DND-41 (cell line): ENCODE measurements around the gene MBD2.
A peak's percentile ranks its signal among the peaks of the same experiment; 100 is the strongest.

Experiments used
- ATAC-seq: fragments of 200-7000 bp; cut with Tn5 transposase; 3 replicates; pipeline ENCODE4 v1.9.1; 2021; ENCODE audit warnings: low read depth; ENCODE audit not compliant: insufficient read depth
- DNase-seq: peaks from one replicate; pipeline ENCODE4 v3.0.0-alpha.2; 2020
- H2AFZ ChIP-seq: 2 replicates; pipeline ENCODE4 v1.6.0; 2012; ENCODE audit warnings: low read depth, low read length
- H3K27ac ChIP-seq: 2 replicates; pipeline ENCODE4 v1.5.1; 2012; ENCODE audit warnings: low read length, inconsistent platforms
- H3K27me3 ChIP-seq: fragments of 200-600 bp; sonication (generic); 2 replicates; pipeline ENCODE4 v1.6.0; 2012; ENCODE audit warnings: low read length, mild to moderate bottlenecking, inconsistent platforms; ENCODE audit not compliant: insufficient read depth, poor library complexity
- H3K36me3 ChIP-seq: 2 replicates; pipeline ENCODE4 v1.5.1; 2012; ENCODE audit warnings: low read length, inconsistent platforms; ENCODE audit not compliant: insufficient read depth
- H3K4me1 ChIP-seq: 2 replicates; pipeline ENCODE4 v1.5.1; 2012; ENCODE audit warnings: mild to moderate bottlenecking, low read length; ENCODE audit not compliant: insufficient read depth
- H3K4me2 ChIP-seq: 2 replicates; pipeline ENCODE4 v1.6.0; 2012; ENCODE audit warnings: mild to moderate bottlenecking, moderate library complexity, low read length, inconsistent platforms; ENCODE audit not compliant: insufficient read depth
- H3K4me3 ChIP-seq, 2 experiments: fragments of 200-600 bp in 1 of 2; shearing (Covaris generic) in 1 of 2; 2 replicates each; pipeline ENCODE4 v1.5.1; 2012 to 2016; ENCODE audit warnings: inconsistent platforms in 2 of 2, low read length in 2 of 2, mild to moderate bottlenecking in 2 of 2, low read depth in 1 of 2, moderate library complexity in 1 of 2
- H3K79me2 ChIP-seq: 2 replicates; pipeline ENCODE4 v1.6.0; 2012; ENCODE audit warnings: low read length, inconsistent platforms; ENCODE audit not compliant: insufficient read depth
- H3K9ac ChIP-seq: 2 replicates; pipeline ENCODE4 v1.6.0; 2012; ENCODE audit warnings: low read depth, mild to moderate bottlenecking, inconsistent platforms, low read length, moderate library complexity
- H3K9me3 ChIP-seq: 2 replicates; pipeline ENCODE4 v1.5.1; 2012; ENCODE audit warnings: low read length, moderate library complexity, mild to moderate bottlenecking, inconsistent platforms; ENCODE audit not compliant: insufficient read depth, severe bottlenecking
- H4K20me1 ChIP-seq: 2 replicates; pipeline ENCODE4 v1.6.0; 2012; ENCODE audit warnings: low read length; ENCODE audit not compliant: insufficient read depth
- CTCF ChIP-seq: IDR thresholded peaks from 2 replicates; pipeline ENCODE4 v1.5.1; 2012; ENCODE audit warnings: borderline replicate concordance, low read length, moderate library complexity, mild to moderate bottlenecking; ENCODE audit not compliant: poor library complexity, severe bottlenecking; ENCODE audit errors: extremely low read depth
- EZH2 ChIP-seq: IDR thresholded peaks from 3 replicates; pipeline ENCODE4 v1.6.1; 2012; ENCODE audit warnings: borderline replicate concordance, low read depth, mild to moderate bottlenecking, moderate library complexity, low read length, inconsistent platforms; ENCODE audit not compliant: severe bottlenecking

The MBD2 gene

DNA sequence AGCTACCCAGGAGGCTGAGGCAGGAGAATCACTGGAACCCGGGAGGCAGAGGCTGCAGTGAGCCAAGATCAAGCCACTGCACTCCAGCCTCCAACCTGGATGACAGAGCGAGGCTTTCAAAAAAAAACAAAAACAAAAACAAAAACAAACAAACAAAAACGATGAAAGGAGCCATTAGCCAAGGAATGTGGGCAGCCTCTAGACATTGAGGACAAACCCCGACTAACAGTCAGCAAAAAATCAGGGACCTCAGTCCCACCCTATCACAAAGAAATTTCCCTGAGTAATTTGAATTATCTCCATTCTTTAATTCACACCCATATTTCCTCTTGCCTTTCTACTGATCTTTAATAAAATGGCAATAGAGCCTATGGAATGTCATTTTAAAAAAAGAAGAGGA is 75.8 kb downstream of the MBD2 start:
- DNase-seq, result no peak
- H3K4me1 ChIP-seq, result no peaks in the 10 kb centered on the region
- no peaks in the 10 kb centered on the region for H4K20me1 ChIP-seq
- H3K36me3 ChIP-seq, result peaks cover 20% of the 10 kb centered on the region
- TF ChIP-seq EZH2 (no peak), CTCF (no peak)
- no peak for ATAC-seq
- H3K27me3 ChIP-seq, result no peaks in the 10 kb centered on the region
- H3K4me3 ChIP-seq, result no peak overlapping the region
- no peak overlapping the region for H3K9ac ChIP-seq
- H2AFZ ChIP-seq, result no peak overlapping the region
- H3K9me3 ChIP-seq, result no peaks in the 10 kb centered on the region
- H3K79me2 ChIP-seq, result no peaks in the 10 kb centered on the region
- no peak overlapping the region for H3K27ac ChIP-seq
- no peak overlapping the region for H3K4me2 ChIP-seq

- TF ChIP-seq EZH2, result no peak
- TF ChIP-seq CTCF, result no peak
- H3K27ac ChIP-seq, result no peak overlapping the region
- H3K27me3 ChIP-seq, result no peaks in the 10 kb centered on the region
- no peaks in the 10 kb centered on the region for H3K9me3 ChIP-seq
- H3K4me2 ChIP-seq, result no peak overlapping the region
- no peak overlapping the region for H3K9ac ChIP-seq
- H4K20me1 ChIP-seq, result no peaks in the 10 kb centered on the region
- no peak overlapping the region for H3K4me3 ChIP-seq
- no peaks in the 10 kb centered on the region for H3K4me1 ChIP-seq
- no peaks in the 10 kb centered on the region for H3K79me2 ChIP-seq
- peaks cover 15% of the 10 kb centered on the region for H3K36me3 ChIP-seq
- no peak for ATAC-seq
- DNase-seq, result no peak
- H2AFZ ChIP-seq, result no peak overlapping the region
Observed at GRCh38 chr18:54148151-54148550, 76.3 kb downstream of the MBD2 start.

GRCh38 chr18:54147439-54147838 is 77.0 kb downstream of the MBD2 start:
- DNase-seq, result peak; percentile 13
- no peaks in the 10 kb centered on the region for H3K9me3 ChIP-seq
- H2AFZ ChIP-seq, result no peak overlapping the region
- H3K27ac ChIP-seq, result no peak overlapping the region
- H3K79me2 ChIP-seq, result no peaks in the 10 kb centered on the region
- peak; percentile 71 for ATAC-seq
- no peaks in the 10 kb centered on the region for H3K27me3 ChIP-seq
- no peak overlapping the region for H3K4me3 ChIP-seq
- no peaks in the 10 kb centered on the region for H4K20me1 ChIP-seq
- no peak overlapping the region for H3K4me2 ChIP-seq
- H3K9ac ChIP-seq, result no peak overlapping the region
- H3K36me3 ChIP-seq, result peaks cover 8% of the 10 kb centered on the region; the same call in 1 of the 2 replicates
- TF ChIP-seq EZH2, result no peak
- no peak for TF ChIP-seq CTCF
- H3K4me1 ChIP-seq, result no peaks in the 10 kb centered on the region
